HL-60 (cell line): ENCODE measurements around the gene HAUS5.

Source experiments
- CTCF ChIP-seq: IDR thresholded peaks from one replicate; pipeline ENCODE4 v1.5.1; 2011; ENCODE audit warnings: low read length, control low read depth, inconsistent platforms; ENCODE audit not compliant: insufficient read depth
- POLR2AphosphoS5 ChIP-seq: IDR thresholded peaks from 2 replicates; pipeline ENCODE4 v1.6.1; 2012; ENCODE audit warnings: low read depth
- REST ChIP-seq: IDR thresholded peaks from 2 replicates; pipeline ENCODE4 v1.6.1; 2012; ENCODE audit warnings: low read depth; ENCODE audit not compliant: insufficient replicate concordance

DNA sequence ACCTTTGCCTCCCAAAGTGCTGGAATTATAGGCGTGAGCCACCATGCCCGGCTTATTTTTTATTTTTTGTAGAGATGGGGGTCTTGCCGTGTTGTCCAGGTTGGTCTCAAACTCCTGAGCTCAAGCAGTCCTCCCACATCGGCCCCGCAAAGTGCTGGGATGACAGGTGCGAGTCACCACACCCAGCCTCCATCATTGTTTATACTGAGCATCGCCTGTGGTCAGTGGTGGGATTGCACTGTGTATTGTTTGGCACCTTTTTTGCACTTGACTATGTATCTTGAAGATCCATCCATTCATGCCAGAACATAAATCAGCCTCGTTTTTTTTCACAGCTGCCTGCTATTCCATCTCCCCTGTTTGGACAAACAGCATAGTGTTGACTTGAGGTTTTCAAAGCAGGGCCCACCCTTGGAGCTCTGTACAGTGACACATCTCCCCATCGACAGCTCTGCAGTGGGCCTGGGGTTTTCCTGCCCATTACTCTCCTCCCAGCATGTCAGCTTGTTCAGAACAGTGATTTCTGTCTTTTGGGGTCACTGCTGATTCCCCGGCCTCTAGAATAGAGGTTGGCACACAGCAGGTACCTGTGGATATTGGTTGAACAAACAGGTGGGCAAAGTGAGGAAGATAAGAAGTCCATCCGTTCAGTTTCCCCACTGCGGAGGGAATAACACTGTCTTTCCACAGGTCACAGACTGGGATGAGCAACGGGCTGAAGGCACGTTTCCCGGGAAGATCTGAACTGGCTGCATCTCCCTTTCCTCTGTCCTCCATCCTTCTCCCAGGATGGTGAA, 45.6 kb downstream of the HAUS5 start:
- TF ChIP-seq CTCF (no peak), POLR2AphosphoS5 (no peak), REST (no peak)
